Right atrium auricular region (tissue), 2 donors: ENCODE data around the gene CPD. TPM values are rescaled to one million over a fixed set of nuclear protein-coding genes. Genes with fewer than 3 reads are reported as not detected.

ENCODE experiments used
- DNase-seq: peaks from one replicate; pipeline ENCODE4 v3.0.0-alpha.2; 2019; ENCODE audit warnings: low spot score
- H3K27ac ChIP-seq, 2 donors: fragments of 200-600 bp; sonication (generic); 1 replicate in 1 of 2; 2 replicates in 1 of 2; pipeline ENCODE4 v1.5.1; 2016 to 2019
- H3K27me3 ChIP-seq, 2 donors: fragments of 200-600 bp; sonication (generic); one replicate each; pipeline versions ENCODE4 v1.5.1 to v1.6.0; 2017 to 2019
- H3K36me3 ChIP-seq: fragments of 200-600 bp; sonication (generic); one replicate; pipeline ENCODE4 v1.5.1; 2016
- H3K4me1 ChIP-seq, 2 donors: fragments of 200-600 bp; sonication (generic); one replicate each; pipeline versions ENCODE4 v1.5.1 to v1.6.0; 2017 to 2019
- H3K4me3 ChIP-seq, 2 donors: fragments of 200-600 bp; sonication (generic); 1 replicate in 1 of 2; 2 replicates in 1 of 2; pipeline ENCODE4 v1.5.1; 2017 to 2019; ENCODE audit warnings: mild to moderate bottlenecking in 1 of 2, moderate library complexity in 1 of 2
- H3K9me3 ChIP-seq, 2 donors: fragments of 200-600 bp; sonication (generic); one replicate each; pipeline ENCODE4 v1.5.1; 2019
- total RNA-seq, 2 donors: library from RNA; depleted of rRNA; stranded (reverse); fragments of >200 nt; gene quantifications; one replicate each; pipeline ENCODE4 v1.1.0, GENCODE V29; 2016
- TF ChIP-seq, protein P1 (sequence below), 2 donors: fragments of 200-600 bp; sonication (generic); IDR thresholded peaks; one replicate each; pipeline ENCODE4 v1.5.1; 2019; ENCODE audit warnings: antibody characterized with exemption in 2 of 2

CPD gene
- total RNA-seq, 2 donors from 2014 or later, result 41.3 to 44.1 TPM

GRCh38 chr17:30358055-30358760 lies 20.5 kb upstream of the CPD start:
- no peak for DNase-seq
- H3K36me3 ChIP-seq, result no peaks in the 10 kb centered on the region
- peaks cover 0 to 16% of the 10 kb centered on the region in 2 donors for H3K9me3 ChIP-seq
- TF ChIP-seq, protein P1, sequence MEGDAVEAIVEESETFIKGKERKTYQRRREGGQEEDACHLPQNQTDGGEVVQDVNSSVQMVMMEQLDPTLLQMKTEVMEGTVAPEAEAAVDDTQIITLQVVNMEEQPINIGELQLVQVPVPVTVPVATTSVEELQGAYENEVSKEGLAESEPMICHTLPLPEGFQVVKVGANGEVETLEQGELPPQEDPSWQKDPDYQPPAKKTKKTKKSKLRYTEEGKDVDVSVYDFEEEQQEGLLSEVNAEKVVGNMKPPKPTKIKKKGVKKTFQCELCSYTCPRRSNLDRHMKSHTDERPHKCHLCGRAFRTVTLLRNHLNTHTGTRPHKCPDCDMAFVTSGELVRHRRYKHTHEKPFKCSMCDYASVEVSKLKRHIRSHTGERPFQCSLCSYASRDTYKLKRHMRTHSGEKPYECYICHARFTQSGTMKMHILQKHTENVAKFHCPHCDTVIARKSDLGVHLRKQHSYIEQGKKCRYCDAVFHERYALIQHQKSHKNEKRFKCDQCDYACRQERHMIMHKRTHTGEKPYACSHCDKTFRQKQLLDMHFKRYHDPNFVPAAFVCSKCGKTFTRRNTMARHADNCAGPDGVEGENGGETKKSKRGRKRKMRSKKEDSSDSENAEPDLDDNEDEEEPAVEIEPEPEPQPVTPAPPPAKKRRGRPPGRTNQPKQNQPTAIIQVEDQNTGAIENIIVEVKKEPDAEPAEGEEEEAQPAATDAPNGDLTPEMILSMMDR (IDR thresholded peaks at IDR 0.05), result no peak
- no peaks in the 10 kb centered on the region for H3K4me1 ChIP-seq
- H3K27ac ChIP-seq, result no peak overlapping the region
- H3K27me3 ChIP-seq, result no peaks in the 10 kb centered on the region
- no peak overlapping the region for H3K4me3 ChIP-seq

DNA sequence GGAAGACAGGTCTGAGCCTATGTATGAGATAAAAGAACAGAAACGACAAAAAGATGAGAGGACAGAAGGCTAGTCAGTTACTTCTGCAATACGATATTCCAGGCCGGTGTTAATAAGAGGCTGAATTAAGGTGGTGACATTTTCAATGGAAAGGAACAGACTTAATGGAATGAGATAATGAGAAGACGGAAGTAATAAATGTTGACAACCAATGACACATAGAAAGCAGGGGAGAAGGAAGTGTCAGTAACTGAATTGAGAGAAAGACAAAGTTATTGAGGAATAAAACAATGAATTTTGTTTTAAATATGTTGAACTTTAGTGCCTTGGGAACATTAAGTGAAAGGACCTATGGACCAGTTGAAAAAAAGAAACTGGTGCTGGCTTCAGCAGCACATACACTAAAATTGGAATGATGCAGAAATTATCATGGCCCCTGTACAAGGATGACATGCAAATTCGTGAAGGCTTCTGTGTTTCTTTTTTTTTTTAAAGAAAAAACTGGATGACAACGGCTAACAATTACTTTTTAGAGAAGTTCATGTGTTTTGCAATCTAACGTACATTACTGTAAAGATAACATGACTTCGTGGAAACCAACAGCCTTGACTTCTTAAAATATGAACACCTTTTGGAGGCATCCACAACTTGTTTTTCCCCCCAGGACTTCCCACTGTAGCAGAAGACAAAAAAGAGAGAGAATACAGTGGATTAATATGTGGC lies 18.5 kb upstream of the CPD start:
- Histone ChIP-seq H3K27ac (no peak overlapping the region), H3K9me3 (peaks cover 0 to 16% of the 10 kb centered on the region in 2 donors), H3K4me3 (no peak overlapping the region), H3K4me1 (no peaks in the 10 kb centered on the region), H3K36me3 (no peaks in the 10 kb centered on the region), H3K27me3 (no peaks in the 10 kb centered on the region)
- DNase-seq, result no peak
- TF ChIP-seq, protein P1 (IDR thresholded peaks at IDR 0.05), result no peak

DNA sequence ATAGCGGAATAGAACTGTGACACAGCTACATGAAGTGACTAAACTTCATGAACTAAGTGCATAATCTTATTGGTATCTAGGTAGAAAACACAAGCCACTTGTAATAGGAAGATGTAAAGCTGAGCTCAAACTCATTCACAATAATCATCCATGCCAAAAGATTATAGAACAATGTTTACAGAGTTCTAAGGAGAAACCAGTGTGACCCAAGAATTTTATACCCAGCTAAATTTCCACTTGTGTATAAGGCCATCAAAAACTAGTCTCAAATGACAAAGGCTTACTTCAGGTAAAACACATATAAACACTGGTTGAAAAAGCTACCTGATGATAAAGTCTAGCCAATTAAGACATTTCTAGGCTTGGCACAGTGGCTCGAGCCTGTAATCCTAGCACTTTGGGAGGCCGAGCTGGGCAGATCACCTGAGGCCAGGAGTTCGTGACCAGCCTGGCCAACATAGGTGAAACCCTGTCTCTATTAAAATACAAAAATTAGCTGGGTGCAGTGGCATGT lies 16.9 kb upstream of the CPD start:
- TF ChIP-seq, protein P1 (IDR thresholded peaks at IDR 0.05), result no peak
- Histone ChIP-seq H3K4me3 (no peak overlapping the region), H3K27ac (no peak overlapping the region), H3K4me1 (no peaks in the 10 kb centered on the region), H3K27me3 (no peaks in the 10 kb centered on the region), H3K9me3 (peaks cover 0 to 16% of the 10 kb centered on the region in 2 donors), H3K36me3 (no peaks in the 10 kb centered on the region)
- no peak for DNase-seq

DNA sequence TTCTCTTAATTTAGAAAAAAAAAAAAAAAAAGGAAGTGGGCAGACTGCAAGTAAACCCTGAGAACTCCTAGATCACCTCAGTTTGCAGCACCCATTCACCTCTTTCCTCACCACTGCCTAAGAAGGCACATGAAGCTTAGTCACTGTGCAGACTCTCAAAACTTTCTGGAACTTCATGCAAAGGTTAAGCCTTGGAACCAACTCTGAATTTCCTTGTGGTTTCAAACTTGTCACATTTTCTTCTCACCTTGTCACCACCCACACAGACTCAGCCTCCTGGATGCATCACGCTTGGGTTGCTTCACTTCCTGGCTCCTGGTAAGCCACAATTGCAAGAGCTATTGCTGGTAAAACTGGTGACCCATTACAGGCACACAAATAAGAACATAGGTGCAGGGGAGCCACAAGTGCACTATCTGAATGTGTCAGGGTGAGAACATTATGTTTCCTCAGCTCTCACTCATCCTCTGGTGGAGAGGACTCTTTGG lies 15.0 kb upstream of the CPD start:
- Histone ChIP-seq H3K4me1 (no peaks in the 10 kb centered on the region), H3K27me3 (no peaks in the 10 kb centered on the region), H3K4me3 (no peak overlapping the region), H3K36me3 (no peaks in the 10 kb centered on the region), H3K27ac (no peak overlapping the region), H3K9me3 (peaks cover 0 to 16% of the 10 kb centered on the region in 2 donors)
- TF ChIP-seq, protein P1 (IDR thresholded peaks at IDR 0.05), result no peak
- DNase-seq, result no peak

GRCh38 chr17:30366536-30366935 lies 12.2 kb upstream of the CPD start:
- Histone ChIP-seq H3K9me3 (peaks cover 0 to 14% of the 10 kb centered on the region in 2 donors), H3K36me3 (no peaks in the 10 kb centered on the region), H3K4me1 (no peaks in the 10 kb centered on the region), H3K27ac (no peak overlapping the region), H3K4me3 (no peak overlapping the region), H3K27me3 (no peaks in the 10 kb centered on the region)
- TF ChIP-seq, protein P1 (IDR thresholded peaks at IDR 0.05), result no peak
- DNase-seq, result no peak
